Heart left ventricle (tissue), 13 donors: ENCODE data around the gene TNFRSF18.

ENCODE experiments used
- POLR2A ChIP-seq, 2 donors: fragments of 450-650 bp; IDR thresholded peaks; one replicate each; pipeline ENCODE4 v1.6.1; 2017; ENCODE audit warnings: antibody characterized with exemption in 2 of 2, mild to moderate bottlenecking in 2 of 2, moderate library complexity in 2 of 2
- TF ChIP-seq, protein P1 (sequence below), 12 donors: fragments of 200-600 bp; sonication (generic) in 4 of 12; IDR thresholded peaks; one replicate each; pipeline versions ENCODE4 v1.5.0 to v1.8.0; 2018 to 2022; ENCODE audit warnings: antibody characterized with exemption in 12 of 12, mild to moderate bottlenecking in 5 of 12
- donor health status: ischemic (EF 13 %, LVEDD 7.1; RV severe dilation, severe dysfunction).
- donor health status: DM: no; HTN: yes; CAD: no.
- donor health status: DM: no; HTN: no; CAD: no.
- donor health status: ischemic (EF 25% LVEDD 6.9; RV normal size, moderate dysfunction).
- donor health status: ischemic (EF 25% LVEDD 5.7; RV mildly dilated, moderate dysfunction).
- donor health status: ischemic (EF 35%, LVEDD 5.7; RV mildly dilated, moderate dysfunction).
- donor health status: nonischemic (EF 11% LVEDD 7.7; RV severe dilation, severe dysfunction).
- donor health status: DM: yes; HTN: yes; CAD: no.
- donor health status: PGD.
- donor health status: ischemic (EF 29% LVEDD 5.4; RV normal size, mild dysfunction).
- donor health status: nonischemic (EF 23%, LVEDD 6.1; RV moderate dilation, normal function).

DNA sequence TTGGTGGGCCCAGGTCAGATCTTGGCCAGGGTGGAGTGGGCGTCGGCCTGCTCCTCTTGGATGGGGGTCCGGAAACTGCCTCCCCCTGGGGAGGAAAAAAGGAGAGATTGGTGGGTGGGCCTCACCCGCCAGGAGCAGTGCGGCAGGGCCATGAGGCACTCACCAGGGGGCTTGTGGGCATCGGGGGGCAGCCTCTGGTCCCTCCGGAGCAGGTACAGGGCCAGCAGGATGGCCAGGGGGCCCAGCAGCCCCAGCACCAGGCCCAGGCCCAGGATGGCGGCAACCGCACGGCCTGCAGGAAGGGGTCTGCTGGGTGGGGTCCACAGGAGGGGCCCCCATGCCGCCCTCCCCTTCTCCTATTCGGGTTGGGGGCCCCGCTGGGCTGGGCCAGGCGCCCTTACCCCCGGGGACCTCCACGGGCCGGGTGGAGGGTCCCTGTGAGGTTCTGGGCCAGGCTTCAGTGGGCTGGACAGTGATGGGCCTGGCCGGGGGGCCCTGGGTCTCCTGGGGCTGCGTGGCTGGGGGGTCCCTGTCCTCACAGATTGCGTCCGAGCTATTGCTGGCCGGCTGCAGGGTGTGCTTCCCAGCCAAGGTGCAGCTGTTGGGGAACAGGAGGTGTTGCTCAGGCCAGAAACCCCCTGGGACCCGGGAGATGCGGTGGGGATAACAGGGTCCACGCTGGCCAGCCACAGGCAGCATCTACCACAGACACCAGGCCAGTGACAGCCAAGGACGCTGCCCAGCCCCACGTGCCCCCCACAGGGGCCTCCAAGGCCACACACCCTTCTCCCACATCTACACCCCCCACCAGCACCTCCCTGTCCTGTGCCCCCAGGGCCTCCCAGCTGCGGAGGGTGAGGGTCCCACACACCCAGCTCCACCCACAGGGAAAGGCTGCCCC is 5.4 kb upstream of the TNFRSF18 start:
- TF ChIP-seq, protein P1, sequence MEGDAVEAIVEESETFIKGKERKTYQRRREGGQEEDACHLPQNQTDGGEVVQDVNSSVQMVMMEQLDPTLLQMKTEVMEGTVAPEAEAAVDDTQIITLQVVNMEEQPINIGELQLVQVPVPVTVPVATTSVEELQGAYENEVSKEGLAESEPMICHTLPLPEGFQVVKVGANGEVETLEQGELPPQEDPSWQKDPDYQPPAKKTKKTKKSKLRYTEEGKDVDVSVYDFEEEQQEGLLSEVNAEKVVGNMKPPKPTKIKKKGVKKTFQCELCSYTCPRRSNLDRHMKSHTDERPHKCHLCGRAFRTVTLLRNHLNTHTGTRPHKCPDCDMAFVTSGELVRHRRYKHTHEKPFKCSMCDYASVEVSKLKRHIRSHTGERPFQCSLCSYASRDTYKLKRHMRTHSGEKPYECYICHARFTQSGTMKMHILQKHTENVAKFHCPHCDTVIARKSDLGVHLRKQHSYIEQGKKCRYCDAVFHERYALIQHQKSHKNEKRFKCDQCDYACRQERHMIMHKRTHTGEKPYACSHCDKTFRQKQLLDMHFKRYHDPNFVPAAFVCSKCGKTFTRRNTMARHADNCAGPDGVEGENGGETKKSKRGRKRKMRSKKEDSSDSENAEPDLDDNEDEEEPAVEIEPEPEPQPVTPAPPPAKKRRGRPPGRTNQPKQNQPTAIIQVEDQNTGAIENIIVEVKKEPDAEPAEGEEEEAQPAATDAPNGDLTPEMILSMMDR (IDR thresholded peaks at IDR 0.05): no peak
- no peak for TF ChIP-seq POLR2A (IDR thresholded peaks at IDR 0.05)
